Stimulated activated CD4-positive, alpha-beta T cell treated with anti-CD3 and anti-CD28 coated beads, Interleukin-1b, Interleukin-23, amount 100 ng/mL, for 48 hours (primary cell): ENCODE data around the gene PGLYRP2.
"Not testable (repeated sequence)": the region's sequence is repeated elsewhere in the genome, so short reads cannot be mapped to it uniquely, and the experiment has no call there.

Experiments used
- DNase-seq: peaks from one replicate; pipeline ENCODE4 v3.0.0-alpha.2; 2020

PGLYRP2 gene

DNA sequence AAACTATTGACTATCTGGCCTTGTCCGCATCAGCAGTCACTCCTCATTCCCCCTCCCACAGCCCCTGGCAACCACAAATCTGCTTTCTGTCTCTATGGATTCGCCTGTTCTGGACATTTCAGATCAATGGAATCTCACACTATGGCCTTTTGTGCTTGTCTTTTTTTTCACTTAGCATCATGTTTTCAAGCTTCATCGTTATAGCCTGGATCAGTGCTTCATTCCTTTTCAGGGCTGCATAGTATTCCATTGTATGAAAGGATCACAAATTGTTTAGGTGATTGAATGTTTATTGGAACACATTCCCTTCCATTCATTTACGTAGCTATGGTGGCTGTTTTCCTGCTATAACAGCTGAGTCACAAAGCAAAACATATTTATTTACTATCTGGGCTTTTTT is 7.7 kb upstream of the PGLYRP2 start:
- DNase-seq: no peak

DNA sequence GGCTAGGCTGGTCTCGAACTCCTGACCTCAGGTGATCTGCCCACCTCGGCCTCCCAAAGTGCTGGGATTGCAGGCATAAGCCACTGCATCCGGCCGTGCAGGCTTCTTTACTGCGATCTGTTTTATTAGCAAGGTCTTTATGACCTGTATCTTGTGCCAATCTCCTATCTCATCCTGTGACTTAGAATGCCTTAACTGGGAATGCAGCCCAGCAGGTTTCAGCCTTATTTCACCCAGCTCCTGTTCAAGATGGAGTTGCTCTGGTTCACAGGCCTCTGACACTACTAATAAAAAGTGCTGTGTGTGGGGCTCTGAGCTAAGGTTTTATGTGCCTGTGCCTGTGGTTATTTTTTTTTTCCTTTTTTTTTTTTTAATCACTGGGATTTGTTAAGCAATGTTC is 6.5 kb upstream of the PGLYRP2 start:
- not testable (repeated sequence) for DNase-seq

DNA sequence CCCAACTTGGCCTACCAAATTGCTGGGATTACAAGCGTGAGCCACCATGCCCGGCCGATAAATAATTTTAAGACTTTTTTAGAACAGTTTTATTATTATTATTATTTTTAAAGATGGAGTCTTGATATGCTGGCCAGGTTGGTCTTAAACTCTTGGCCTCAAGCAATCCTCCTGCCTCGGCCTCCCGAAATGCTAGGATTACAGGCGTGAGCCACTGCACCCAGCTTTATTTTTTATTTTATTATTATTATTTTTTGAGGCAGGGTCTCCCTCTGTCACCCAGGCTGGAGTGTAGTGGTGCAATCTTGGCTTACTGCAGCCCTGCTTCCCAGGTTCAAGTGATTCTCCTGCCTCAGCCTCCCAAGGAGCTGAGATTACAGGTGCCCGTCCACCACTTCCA is 1.7 kb upstream of the PGLYRP2 start:
- not testable (repeated sequence) for DNase-seq

DNA sequence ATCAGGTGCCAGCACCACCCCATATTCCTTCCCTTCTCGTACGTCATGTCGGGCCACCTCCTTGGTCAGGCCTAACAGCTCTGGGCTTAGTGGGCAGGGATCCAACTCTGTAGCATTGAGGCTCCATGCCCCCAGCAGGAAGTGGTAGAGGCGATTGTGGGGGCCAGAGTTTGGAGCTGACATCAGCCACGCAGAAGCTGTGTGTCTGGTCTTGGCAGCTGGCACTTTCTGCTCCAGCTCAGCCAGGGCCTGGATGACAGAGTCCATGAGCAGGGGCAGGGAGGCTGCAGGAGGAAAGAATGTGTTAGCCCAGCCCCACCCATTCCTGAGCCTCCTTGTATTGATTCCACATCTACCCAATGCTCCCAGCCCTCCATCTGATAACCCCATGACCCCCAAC is 3.0 kb downstream of the PGLYRP2 start:
- no peak for DNase-seq

DNA sequence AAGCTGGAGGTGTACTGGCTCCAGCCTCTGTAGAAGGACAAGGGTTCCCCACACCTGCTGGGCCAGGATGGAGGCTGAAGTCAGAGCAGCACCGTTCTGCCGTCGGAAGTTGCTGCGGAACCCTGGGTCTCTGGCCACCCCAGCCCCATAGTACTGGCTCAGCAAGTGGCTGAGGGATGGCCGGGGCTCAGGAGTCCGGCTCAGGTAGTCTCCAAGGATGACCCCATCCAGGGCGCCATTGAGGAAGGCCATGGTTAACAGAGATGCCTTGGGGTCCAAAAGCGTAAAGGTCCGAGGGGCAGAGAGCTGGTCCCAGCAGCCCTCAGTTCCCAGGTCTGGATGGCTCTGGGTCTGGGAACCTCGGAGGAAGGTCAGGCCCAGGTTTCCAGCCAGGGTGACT is 3.7 kb downstream of the PGLYRP2 start:
- DNase-seq: no peak

DNA sequence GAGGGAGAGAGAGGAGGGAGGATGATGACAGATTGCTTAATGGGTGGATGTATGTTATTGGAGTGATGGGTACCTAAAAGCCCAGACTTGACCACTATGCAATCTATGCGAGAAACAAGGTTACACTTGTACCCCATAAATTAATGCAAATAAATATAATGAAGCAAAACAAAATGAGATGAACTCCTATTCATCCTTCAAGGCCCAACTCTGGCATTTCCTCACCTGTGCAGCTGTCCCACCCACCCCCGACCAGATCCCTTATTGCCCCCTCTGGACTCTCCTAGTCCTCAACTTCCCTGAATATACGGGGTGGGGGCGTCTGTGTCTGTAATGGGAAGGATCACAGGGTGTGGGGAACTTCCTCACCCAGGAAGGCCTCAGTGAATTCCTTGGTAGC is 4.1 kb downstream of the PGLYRP2 start:
- DNase-seq: no peak

DNA sequence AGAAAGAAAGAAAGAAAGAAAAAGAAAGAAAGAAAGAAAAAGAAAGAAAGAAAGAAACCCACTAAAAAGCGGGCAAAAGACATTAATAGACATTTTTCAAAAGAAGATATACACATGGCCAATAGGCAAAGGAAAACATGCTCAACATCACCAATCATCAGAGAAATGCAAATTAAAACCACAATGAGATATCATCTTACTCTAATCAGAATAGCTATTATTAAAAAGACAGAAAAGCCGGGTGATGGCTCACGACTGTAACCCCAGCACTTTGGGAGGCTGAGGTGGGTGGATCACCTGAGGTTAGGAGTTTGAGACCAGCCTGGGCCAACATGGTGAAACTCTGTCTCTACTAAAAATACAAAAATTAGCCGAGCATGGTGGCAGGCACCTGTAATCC is 5.5 kb downstream of the PGLYRP2 start:
- DNase-seq: not testable (repeated sequence)

DNA sequence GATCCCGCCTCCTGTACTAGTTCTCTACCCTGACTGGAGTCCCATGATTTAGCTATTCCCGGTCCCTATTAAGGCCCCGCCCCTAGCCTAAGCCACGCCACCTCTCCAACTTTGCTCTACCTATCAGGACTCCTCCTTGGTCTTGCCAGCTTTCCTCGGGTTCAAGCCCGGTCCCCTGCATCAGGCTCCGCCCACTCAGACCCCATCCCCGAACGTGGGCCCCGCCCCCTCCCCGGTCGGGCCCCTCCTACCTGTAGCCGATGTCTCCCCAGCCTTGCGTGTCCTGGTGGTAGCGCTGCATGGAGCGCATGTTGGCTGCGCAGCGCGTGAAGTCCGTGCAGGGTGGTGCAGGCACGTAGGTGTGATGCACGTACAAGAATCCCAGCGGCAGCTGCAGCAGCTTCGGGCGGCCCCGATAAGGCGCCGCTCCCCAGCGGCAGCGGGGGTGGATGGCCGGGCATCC is 7.6 kb downstream of the PGLYRP2 start:
- no peak for DNase-seq

DNA sequence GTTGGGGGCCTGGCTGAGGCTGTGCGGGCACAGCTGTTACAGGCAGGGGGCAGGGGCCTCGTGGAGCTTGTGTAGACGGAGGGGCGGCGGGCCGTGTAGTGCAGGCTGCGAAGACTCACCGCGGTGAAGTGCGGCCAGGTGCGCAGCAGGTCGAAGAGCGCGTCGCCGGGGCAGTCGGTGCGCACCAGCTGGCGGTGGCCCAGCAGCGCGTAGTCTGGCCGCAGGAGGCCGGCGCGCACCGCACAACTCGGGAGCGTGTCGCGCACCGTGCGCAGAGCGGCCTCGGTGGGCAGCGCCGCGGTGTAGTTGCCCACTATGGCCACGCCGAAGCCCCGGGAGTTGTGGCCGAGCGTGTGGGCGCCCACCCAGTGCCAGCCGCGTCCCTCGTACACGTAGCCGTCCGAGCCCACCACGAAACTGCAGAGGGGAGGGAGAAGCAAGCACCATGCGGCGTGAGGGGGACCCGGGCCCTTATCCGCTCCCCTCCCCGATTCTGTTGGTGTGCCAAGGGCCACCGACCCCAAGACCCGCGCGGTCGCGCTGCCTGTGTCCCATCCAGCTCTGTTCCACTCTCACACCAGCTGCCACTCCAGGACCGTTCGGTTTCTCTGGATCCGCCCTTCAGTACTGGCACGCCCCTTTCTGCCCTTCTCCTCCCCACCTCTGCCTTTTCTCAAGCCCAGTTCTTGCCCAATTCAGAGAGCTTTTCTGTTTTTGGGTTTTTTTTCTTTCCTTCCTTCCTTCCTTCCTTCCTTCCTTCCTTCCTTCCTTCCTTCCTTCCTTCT is 9.6 kb downstream of the PGLYRP2 start:
- DNase-seq: no peak

DNA sequence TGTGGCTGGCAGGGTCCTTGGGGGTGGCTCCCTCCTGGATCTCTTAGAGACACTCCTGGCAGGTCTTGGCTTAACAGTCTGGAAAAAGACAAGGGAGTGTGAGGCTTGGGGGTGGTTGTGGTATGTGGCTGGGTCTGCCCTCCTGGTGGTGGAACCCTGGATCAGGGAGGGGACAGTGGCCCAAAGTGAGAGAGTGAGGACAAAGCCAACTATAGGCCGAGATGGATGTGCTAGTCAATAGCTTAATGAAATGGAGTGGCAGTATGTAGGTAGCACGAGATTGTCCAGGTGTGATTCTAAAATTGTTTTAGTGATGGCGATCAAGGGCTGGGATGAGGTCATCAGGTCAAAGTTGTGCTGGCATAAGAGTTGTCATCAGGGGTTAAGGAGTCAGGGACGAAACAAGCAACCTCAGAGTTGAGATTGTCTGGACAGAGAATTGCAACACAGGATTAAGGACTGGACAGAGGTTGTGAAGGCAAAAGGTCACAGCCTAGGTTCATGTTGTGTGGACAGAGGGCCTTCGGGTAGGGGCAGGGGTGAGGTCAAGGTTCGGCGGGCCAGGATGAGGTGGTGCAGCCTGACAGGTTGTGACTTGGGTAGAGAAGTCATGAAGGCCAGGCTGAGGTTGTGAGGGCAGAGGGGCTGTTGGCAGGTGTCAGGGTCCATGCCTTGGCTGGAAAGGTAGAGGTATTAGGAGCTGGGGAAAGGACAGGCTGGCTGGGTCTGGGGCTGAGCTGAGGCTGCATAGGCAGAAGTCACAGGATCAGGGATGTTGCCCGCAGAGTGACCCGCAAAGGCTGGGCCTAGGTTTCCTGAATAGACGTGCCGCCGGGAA is 10.4 kb downstream of the PGLYRP2 start:
- no peak for DNase-seq

DNA sequence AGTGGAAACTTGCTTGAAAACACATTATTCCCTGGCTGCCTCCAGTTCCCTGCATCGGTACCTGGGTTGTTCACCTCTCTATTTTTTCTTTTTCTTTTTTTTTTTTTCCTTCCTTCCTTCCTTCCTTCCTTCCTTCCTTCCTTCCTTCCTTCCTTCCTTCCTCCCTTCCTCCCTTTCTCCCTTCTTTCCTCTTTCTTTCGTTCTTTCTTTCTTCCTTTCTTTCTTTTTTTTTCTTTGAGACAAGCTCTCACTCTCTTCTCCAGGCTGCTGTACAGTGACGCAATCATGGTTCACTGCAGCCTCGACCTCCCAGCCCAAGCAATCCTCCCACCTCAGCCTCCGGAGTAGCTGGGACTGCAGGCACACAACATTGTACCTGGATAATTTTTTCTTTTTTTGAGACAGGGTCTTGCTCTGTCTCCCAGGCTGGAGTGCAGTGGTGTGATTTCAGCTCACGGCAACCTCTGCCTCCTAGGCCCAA is 11.5 kb downstream of the PGLYRP2 start:
- DNase-seq: no peak

DNA sequence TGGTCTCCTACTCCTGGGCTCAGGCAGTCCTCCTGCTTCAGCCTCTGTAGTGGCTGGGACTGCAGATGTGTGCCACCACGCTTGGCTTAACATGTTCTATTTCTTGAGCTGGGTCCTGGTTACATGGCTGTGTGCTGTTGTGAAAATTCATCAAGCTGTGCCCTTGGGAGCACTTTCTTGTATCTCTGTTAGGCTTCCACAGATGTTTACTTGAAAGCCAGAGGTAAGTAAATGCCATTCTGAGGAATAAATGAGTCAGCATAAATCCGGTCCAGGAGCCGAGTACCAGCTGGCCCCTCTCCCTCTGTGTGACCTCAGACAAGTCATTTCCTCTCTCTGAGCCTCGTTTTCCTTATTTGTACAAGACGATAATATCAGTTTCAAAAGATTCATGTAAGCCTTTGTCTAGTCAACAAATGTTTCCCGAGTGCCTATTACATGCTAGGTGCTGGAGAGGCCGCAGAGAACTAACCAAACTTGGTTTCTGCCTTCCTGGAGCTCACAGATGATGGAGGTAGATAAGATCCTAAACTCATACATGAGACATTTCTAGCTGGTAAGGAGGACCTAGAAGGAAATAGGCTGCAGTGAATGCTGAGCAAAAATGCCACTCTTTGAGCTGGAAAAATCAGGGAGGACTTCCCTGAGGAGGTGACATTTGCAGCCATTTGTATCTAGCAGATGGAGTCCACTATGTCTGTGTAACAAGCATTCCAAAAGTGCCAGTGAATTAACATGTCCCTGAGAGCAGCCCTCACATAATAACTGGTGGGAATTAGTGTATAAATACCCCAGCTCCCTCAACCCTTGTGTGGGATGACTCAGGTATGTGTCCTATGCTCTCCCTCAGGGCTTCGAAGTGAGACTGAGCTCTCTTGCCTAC is 12.2 kb downstream of the PGLYRP2 start:
- DNase-seq: peak; percentile 79

DNA sequence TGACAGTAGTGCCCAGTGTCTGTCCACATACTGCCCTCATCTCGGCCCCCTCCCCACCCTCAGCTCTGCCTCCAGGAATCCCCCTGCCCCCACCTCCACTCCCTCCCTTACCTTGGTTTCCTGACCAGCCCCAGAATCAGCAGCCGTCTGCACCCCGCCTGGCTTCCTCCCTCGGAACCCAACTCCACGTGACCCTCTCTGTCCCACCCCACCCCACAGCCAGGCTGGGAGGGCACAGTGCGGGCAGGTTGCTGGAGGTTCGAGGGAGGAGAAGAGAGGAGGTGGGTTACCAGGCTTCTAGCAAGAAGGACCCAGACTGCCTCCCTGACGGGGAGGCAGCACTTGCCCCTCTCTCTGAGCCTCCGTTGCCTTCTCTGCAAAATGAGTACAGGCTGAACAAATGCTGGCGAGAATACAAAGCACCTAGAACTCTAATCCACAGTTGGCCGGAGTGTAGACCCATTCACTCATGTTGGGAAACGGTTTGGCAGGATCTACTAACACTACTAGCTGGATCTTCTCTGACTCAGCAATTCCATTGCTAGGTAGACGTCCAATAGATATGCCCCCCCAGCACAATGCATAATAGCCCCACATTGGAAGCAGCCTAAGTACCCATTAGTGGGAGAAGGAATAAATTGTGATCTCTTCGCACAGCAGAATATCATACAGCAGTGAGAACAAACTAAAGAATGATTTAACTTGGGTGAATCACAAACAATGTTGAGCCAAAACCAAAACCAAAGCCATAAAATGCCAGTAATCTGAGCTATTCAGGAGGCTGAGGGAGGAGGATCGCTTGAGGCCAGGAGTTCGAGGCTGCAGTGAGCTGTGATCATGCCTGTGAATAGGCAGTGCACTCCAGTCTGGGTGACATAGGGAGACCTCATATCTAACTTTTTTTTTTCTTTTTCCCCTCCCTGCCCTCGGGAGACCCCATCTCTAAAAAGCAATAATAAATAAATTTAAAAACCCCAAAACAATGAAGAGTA is 14.6 kb downstream of the PGLYRP2 start, which contains the start of gene RASAL3:
RASAL3 (minus strand) TSS at position 151 of the 992 bp plus-strand sequence. CDS start 186 bp downstream, outside the sequence.
- DNase-seq: peak; percentile 57

DNA sequence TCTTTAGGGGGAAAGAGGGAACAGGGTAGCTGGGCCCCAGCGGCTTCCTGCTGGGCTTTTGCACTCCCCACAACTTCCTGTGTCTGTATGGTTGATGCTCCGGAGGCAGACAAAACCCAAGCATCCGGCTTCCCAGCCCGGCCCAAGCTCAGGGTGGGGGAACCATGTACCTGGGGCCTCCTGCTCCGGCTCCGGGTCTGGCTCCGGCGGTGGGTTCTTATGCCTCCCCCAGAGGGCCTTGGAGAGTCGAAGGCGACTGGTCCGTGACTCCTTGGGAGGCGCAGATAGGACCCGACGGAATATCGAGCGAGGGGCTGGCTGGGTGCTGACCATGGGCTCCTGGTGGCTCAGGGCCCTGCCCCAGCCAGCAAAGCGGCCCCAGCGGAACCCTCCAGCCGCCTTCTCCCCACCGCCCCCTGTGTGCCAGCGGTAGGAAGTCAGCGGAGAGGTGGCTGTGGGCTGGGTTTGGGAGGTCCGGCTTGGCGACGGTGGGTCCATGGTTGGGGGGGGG is 15.4 kb downstream of the PGLYRP2 start:
- peak; percentile 80 for DNase-seq

DNA sequence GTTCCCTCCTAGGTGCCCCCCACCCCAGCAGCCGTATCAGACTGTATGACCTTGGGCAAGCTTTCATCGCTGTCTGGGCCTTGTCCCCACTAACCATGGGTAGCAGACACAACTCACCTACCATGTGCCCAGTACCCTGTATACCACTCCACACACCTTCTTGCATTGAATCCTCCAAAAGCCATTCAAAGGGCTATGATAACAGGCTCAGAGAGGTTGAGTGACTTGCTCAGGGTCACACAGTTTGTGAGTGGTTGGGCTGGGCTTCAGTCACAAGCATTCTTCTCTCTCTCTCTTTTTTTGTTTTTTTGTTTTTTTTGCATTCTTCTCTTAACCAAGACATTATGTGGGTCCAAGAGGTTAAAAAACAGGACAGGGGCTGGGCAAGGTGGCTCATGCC is 17.6 kb downstream of the PGLYRP2 start:
- no peak for DNase-seq

DNA sequence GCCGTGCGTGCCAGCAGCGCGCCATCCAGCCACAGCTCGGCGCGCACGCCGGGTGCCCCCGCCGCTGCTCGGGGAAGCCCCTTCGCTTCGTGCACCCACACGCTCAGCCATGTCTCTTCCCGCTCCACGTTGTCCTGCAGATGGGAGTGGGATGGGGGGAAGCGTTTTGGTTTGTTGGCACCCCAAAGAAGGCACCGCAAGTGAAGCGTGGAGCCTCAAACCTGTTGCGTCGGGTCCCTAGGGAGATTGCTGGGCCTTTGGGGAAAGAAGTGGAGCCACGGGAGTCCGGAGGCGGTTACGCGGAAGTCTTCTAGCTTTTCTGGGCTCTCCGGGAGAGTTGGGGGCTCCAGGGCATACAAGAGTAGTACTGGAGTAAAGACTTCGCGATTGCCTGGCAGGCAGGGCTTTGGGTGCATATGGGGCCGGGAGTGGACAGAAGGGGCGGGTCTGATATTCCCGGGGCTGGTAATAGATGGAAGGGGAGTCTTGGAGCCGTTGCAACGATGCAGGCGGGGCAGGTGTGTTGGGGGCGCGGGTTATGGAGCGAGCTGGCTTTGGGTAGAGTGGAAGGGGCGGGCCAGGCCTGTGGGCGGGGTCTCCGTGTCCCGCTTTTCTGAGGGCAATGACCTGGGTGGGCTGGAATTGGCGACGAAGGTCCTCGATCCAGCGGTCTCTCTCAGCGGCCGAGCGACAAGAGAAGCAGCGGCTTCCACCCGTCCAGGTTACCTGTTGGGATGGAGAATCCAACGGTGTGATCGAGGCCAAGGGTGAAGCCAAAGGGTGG is 21.4 kb downstream of the PGLYRP2 start:
- no peak for DNase-seq

DNA sequence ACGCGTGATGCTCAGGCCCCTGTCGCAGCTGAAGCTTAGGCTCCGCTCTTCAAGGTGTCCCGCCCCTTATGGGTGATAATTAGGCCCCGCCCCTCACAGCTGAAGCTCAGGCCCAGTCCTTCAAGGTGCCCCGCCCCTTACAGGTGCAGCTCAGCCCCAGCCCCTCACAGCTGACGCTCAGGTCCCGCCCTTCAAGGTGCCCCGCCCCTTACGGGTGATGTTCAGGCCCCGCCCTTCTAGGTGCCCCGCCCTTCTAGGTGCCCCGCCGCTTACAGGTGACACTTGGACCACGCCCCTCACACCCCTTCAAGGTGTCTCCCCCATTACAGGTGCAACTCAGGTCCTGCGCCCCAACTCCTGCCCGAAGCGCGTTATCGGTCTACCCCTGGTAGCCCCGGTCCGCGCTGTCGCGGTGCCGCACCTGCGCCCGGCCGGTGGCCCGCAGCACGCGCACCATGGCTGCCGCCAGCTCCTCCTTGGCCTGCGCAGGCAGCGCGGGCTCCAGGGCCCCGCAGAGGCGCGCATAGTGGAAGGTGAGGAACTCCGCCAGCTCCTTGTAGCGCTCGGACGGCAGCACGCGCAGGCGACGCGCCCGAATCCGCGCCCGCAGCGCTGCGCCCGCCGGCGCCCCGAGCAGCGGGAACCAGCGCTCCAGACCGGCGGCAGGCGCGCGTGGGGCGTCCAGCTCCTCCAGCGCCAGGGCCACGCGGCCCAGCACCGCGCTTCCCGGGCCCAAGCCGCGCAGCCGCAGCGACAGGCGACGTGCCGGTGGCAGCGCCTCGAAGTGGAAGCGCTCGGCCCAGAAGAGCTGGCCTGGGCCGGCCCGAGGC is 22.2 kb downstream of the PGLYRP2 start:
- peak; percentile 43 for DNase-seq

DNA sequence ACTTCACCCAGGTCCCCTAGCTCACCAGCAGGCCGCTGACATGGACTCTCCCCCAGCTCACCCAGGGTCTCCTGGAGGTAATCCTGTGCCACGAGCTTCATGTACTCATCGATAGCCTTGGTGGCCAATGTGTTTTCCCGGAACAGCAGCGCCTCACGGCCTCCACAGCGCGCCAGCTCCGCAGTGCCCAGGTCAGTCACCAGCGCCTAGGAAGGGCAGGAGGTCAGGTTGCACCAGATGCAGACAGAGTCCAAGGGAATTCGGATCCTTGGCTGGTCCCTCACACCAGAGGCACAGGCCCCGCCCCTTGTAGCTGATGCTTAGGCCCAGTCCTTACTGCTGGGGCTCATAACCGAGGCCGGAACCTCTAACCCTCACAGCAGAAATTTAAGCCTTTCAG is 22.9 kb downstream of the PGLYRP2 start:
- DNase-seq: no peak

DNA sequence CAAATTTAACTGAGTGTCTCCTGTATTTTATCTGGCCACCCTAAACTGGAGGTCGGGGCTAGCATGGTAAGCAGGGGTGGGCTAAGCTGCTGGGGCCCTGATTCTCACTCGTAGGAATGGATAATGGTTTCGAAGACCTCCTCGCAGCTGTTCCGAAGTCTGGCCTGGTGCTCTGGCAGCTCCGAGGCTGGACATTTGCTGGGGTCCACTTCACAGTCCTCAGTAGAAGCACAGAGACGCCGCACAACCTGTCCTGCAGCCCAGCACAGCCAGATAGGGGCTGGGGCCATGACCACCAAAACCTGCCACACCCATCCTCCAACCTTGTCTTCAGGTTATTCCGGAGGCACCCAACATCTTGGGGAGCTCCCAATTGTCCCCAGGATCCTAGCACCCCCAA is 23.3 kb downstream of the PGLYRP2 start:
- DNase-seq: no peak
